Mucosa of stomach (tissue), 1 donor: Measurements from ENCODE around the gene ERICH2.

Experiments used
- H3K27me3 ChIP-seq: one replicate; pipeline ENCODE4 v1.7.0; 2013; ENCODE audit warnings: mild to moderate bottlenecking, low read length; ENCODE audit not compliant: control insufficient read depth, insufficient read depth
- H3K36me3 ChIP-seq: one replicate; pipeline ENCODE4 v1.7.0; 2013; ENCODE audit warnings: low read length; ENCODE audit not compliant: control insufficient read depth, insufficient read depth
- H3K4me1 ChIP-seq: one replicate; pipeline ENCODE4 v1.7.0; 2013; ENCODE audit warnings: mild to moderate bottlenecking, low read length; ENCODE audit not compliant: control insufficient read depth, insufficient read depth
- H3K4me3 ChIP-seq: one replicate; pipeline ENCODE4 v1.7.0; 2013; ENCODE audit warnings: low read length
- H3K9ac ChIP-seq: one replicate; pipeline ENCODE4 v1.7.0; 2013; ENCODE audit warnings: mild to moderate bottlenecking, low read length, moderate library complexity
- H3K9me3 ChIP-seq: one replicate; pipeline ENCODE4 v1.7.0; 2013; ENCODE audit warnings: mild to moderate bottlenecking, low read length, moderate library complexity; ENCODE audit not compliant: control insufficient read depth
- donor health status: Pancreatic carcinoma.

ERICH2 gene

GRCh38 chr2:170836027-170836426, 65.8 kb downstream of the ERICH2 start:
- Histone ChIP-seq H3K4me3 (no peak overlapping the region), H3K4me1 (no peaks in the 10 kb centered on the region), H3K36me3 (no peaks in the 10 kb centered on the region), H3K9ac (no peak overlapping the region), H3K9me3 (no peaks in the 10 kb centered on the region), H3K27me3 (peaks cover 3% of the 10 kb centered on the region)

- Histone ChIP-seq H3K36me3 (no peaks in the 10 kb centered on the region), H3K4me3 (no peak overlapping the region), H3K4me1 (no peaks in the 10 kb centered on the region), H3K9ac (no peak overlapping the region), H3K9me3 (no peaks in the 10 kb centered on the region), H3K27me3 (no peaks in the 10 kb centered on the region)
Measured at GRCh38 chr2:170840717-170841210, 70.6 kb downstream of the ERICH2 start.

- no peak overlapping the region for H3K4me3 ChIP-seq
- H3K9ac ChIP-seq = no peak overlapping the region
- no peaks in the 10 kb centered on the region for H3K9me3 ChIP-seq
- H3K36me3 ChIP-seq = no peaks in the 10 kb centered on the region
- no peaks in the 10 kb centered on the region for H3K27me3 ChIP-seq
- H3K4me1 ChIP-seq = no peaks in the 10 kb centered on the region
Measured at GRCh38 chr2:170842785-170843184, 72.6 kb downstream of the ERICH2 start.

- Histone ChIP-seq H3K4me1 (no peaks in the 10 kb centered on the region), H3K9ac (no peak overlapping the region)
Measured at GRCh38 chr2:170843656-170844055, 73.5 kb downstream of the ERICH2 start.

GRCh38 chr2:170845343-170845742, 75.2 kb downstream of the ERICH2 start:
- Histone ChIP-seq H3K36me3 (no peaks in the 10 kb centered on the region), H3K9me3 (no peaks in the 10 kb centered on the region), H3K4me1 (no peaks in the 10 kb centered on the region), H3K4me3 (no peak overlapping the region), H3K27me3 (no peaks in the 10 kb centered on the region), H3K9ac (no peak overlapping the region)

More at GRCh38 chr2:170843656-170844055, 73.5 kb downstream of the ERICH2 start:
- no peaks in the 10 kb centered on the region for H3K36me3 ChIP-seq
- H3K9me3 ChIP-seq = no peaks in the 10 kb centered on the region
- no peak overlapping the region for H3K4me3 ChIP-seq
- H3K27me3 ChIP-seq = no peaks in the 10 kb centered on the region

- no peaks in the 10 kb centered on the region for H3K36me3 ChIP-seq
- no peaks in the 10 kb centered on the region for H3K4me1 ChIP-seq
- no peak overlapping the region for H3K4me3 ChIP-seq
- no peaks in the 10 kb centered on the region for H3K27me3 ChIP-seq
- H3K9me3 ChIP-seq = no peaks in the 10 kb centered on the region
- H3K9ac ChIP-seq = no peak overlapping the region
Measured at GRCh38 chr2:170846314-170846713, 76.1 kb downstream of the ERICH2 start.

- H3K4me3 ChIP-seq = no peak overlapping the region
- no peak overlapping the region for H3K9ac ChIP-seq
- H3K4me1 ChIP-seq = no peaks in the 10 kb centered on the region
- H3K27me3 ChIP-seq = no peaks in the 10 kb centered on the region
- no peaks in the 10 kb centered on the region for H3K36me3 ChIP-seq
- no peaks in the 10 kb centered on the region for H3K9me3 ChIP-seq
Measured at GRCh38 chr2:170847716-170848115, 77.5 kb downstream of the ERICH2 start.
